K562 (cell line): Measurements from ENCODE around the gene DTX2.
"Not testable (repeated sequence)": the region's sequence is repeated elsewhere in the genome, so short reads cannot be mapped to it uniquely, and the experiment has no call there.

Experiments
- ARHGAP35 ChIP-seq: fragments of 450-650 bp; IDR thresholded peaks from 2 replicates; pipeline ENCODE4 v1.6.1; 2018; ENCODE audit not compliant: partially characterized antibody
- CBX2 ChIP-seq: fragments of 200-600 bp; sonication (generic); IDR thresholded peaks from one replicate; pipeline ENCODE4 v1.6.1; 2012; ENCODE audit warnings: mild to moderate bottlenecking, low read length, inconsistent platforms; ENCODE audit not compliant: insufficient read depth, poor library complexity, severe bottlenecking
- FOXP4 ChIP-seq: sonication (generic); formaldehyde crosslinking; IDR thresholded peaks from 2 replicates; pipeline ENCODE4 v1.8.0; 2022; ENCODE audit warnings: mild to moderate bottlenecking, missing genetic modification reagents, borderline replicate concordance
- POLR2A ChIP-seq: fragments of 450-650 bp; conservative IDR thresholded peaks from 2 replicates; pipeline ENCODE4 v1.6.1; 2016
- POLR2AphosphoS5 ChIP-seq: IDR thresholded peaks from 2 replicates; pipeline ENCODE4 v1.6.1; 2011; ENCODE audit warnings: mild to moderate bottlenecking, low read depth, low read length, moderate library complexity; ENCODE audit not compliant: control insufficient read depth, insufficient read depth
- SMAD3 ChIP-seq: fragments of 450-650 bp; formaldehyde crosslinking; conservative IDR thresholded peaks from 2 replicates; pipeline ENCODE4 v1.4.0; 2020; ENCODE audit warnings: mild to moderate bottlenecking
- TF ChIP-seq, protein P1 (sequence below), 3 experiments: IDR thresholded peaks in 2 of 3; conservative IDR thresholded peaks in 1 of 3; 2 replicates each; pipeline ENCODE4 v1.5.1; 2011 to 2012; ENCODE audit warnings: low read length in 3 of 3, mild to moderate bottlenecking in 3 of 3, control low read depth in 2 of 3, improper control_type of control experiment in 1 of 3, inconsistent platforms in 1 of 3, low read depth in 1 of 3, mixed read lengths in 1 of 3, moderate library complexity in 1 of 3; ENCODE audit not compliant: insufficient read depth in 2 of 3
- TF ChIP-seq, protein P2 (sequence below): fragments of 450-650 bp; conservative IDR thresholded peaks from 2 replicates; pipeline ENCODE4 v1.6.1; 2016; ENCODE audit warnings: missing genetic modification characterization, low read depth, mild to moderate bottlenecking, missing compliant biosample characterization, moderate library complexity
- TF ChIP-seq, protein P3 (sequence below): fragments of 450-650 bp; IDR thresholded peaks from 2 replicates; pipeline ENCODE4 v1.6.1; 2018; ENCODE audit not compliant: partially characterized antibody
- TF ChIP-seq, protein P4 (sequence below): fragments of 250-450 bp; sonication (Bioruptor Pico); IDR thresholded peaks from 2 replicates; pipeline ENCODE4 v1.5.0; 2020; ENCODE audit warnings: mild to moderate bottlenecking, borderline replicate concordance

DNA sequence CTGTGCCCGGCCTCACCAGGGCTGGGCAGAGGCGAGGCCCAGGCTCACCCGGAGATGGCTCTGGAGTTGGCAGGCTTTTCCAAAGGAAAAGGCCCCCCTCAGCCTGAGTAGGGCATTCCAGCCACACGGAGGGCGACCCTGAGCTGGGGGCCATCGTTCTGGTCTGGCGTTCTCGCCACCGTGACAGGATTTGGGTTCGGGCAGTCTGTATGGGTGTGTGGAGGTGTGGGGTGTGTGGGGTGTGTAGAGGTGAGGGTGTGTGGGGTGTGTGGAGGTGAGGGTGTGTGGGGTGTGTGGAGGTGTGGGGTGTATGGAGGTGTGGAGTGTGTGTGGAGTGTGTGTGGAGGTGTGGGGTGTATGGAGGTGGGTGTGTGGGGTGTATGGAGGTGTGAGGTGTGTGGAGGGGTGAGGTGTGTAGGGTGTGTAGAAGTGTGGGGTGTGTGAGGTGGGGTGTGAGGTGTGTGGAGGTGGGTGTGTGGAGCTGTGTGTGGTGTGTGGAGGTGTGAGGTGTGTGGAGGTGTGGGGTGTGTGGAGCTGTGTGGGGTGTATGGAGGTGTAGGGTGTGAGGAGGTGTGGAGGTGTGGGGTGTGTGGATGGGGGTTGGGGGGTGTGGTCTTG is 37.2 kb downstream of the DTX2 start:
- TF ChIP-seq POLR2AphosphoS5, FOXP4, SMAD3, POLR2A, ARHGAP35, CBX2: not testable (repeated sequence)
- TF ChIP-seq, protein P1, sequence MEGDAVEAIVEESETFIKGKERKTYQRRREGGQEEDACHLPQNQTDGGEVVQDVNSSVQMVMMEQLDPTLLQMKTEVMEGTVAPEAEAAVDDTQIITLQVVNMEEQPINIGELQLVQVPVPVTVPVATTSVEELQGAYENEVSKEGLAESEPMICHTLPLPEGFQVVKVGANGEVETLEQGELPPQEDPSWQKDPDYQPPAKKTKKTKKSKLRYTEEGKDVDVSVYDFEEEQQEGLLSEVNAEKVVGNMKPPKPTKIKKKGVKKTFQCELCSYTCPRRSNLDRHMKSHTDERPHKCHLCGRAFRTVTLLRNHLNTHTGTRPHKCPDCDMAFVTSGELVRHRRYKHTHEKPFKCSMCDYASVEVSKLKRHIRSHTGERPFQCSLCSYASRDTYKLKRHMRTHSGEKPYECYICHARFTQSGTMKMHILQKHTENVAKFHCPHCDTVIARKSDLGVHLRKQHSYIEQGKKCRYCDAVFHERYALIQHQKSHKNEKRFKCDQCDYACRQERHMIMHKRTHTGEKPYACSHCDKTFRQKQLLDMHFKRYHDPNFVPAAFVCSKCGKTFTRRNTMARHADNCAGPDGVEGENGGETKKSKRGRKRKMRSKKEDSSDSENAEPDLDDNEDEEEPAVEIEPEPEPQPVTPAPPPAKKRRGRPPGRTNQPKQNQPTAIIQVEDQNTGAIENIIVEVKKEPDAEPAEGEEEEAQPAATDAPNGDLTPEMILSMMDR (IDR thresholded peaks at IDR 0.05 in 2 of 3, conservative IDR thresholded peaks at IDR 0.05 in 1 of 3; ENCODE audit: insufficient read depth in 2 of 3, low read depth in 1 of 3, low read length in 3 of 3), result not testable (repeated sequence)
- TF ChIP-seq, protein P2, sequence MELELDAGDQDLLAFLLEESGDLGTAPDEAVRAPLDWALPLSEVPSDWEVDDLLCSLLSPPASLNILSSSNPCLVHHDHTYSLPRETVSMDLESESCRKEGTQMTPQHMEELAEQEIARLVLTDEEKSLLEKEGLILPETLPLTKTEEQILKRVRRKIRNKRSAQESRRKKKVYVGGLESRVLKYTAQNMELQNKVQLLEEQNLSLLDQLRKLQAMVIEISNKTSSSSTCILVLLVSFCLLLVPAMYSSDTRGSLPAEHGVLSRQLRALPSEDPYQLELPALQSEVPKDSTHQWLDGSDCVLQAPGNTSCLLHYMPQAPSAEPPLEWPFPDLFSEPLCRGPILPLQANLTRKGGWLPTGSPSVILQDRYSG (tag), result not testable (repeated sequence)
- TF ChIP-seq, protein P3, sequence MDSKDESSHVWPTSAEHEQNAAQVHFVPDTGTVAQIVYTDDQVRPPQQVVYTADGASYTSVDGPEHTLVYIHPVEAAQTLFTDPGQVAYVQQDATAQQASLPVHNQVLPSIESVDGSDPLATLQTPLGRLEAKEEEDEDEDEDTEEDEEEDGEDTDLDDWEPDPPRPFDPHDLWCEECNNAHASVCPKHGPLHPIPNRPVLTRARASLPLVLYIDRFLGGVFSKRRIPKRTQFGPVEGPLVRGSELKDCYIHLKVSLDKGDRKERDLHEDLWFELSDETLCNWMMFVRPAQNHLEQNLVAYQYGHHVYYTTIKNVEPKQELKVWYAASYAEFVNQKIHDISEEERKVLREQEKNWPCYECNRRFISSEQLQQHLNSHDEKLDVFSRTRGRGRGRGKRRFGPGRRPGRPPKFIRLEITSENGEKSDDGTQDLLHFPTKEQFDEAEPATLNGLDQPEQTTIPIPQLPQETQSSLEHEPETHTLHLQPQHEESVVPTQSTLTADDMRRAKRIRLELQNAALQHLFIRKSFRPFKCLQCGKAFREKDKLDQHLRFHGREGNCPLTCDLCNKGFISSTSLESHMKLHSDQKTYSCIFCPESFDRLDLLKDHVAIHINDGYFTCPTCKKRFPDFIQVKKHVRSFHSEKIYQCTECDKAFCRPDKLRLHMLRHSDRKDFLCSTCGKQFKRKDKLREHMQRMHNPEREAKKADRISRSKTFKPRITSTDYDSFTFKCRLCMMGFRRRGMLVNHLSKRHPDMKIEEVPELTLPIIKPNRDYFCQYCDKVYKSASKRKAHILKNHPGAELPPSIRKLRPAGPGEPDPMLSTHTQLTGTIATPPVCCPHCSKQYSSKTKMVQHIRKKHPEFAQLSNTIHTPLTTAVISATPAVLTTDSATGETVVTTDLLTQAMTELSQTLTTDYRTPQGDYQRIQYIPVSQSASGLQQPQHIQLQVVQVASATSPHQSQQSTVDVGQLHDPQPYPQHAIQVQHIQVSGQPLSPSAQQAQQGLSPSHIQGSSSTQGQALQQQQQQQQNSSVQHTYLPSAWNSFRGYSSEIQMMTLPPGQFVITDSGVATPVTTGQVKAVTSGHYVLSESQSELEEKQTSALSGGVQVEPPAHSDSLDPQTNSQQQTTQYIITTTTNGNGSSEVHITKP, result not testable (repeated sequence)
- TF ChIP-seq, protein P4, sequence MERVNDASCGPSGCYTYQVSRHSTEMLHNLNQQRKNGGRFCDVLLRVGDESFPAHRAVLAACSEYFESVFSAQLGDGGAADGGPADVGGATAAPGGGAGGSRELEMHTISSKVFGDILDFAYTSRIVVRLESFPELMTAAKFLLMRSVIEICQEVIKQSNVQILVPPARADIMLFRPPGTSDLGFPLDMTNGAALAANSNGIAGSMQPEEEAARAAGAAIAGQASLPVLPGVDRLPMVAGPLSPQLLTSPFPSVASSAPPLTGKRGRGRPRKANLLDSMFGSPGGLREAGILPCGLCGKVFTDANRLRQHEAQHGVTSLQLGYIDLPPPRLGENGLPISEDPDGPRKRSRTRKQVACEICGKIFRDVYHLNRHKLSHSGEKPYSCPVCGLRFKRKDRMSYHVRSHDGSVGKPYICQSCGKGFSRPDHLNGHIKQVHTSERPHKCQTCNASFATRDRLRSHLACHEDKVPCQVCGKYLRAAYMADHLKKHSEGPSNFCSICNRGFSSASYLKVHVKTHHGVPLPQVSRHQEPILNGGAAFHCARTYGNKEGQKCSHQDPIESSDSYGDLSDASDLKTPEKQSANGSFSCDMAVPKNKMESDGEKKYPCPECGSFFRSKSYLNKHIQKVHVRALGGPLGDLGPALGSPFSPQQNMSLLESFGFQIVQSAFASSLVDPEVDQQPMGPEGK, result not testable (repeated sequence)
